BLaER1 treated with 17β-estradiol and CSF1 and Interleukin-3, amounts not matched to agents 10 nM and 100 nM (cell line): ENCODE data around the gene ST6GALNAC3.
"Not testable (repeated sequence)": the region's sequence is repeated elsewhere in the genome, so short reads cannot be mapped to it uniquely, and the experiment has no call there.

Source experiments
- H3K27ac ChIP-seq, 11 experiments: shearing (Covaris generic); formaldehyde crosslinking; 2 replicates each; pipeline ENCODE4 v1.8.1; 2022
- H3K27me3 ChIP-seq, 11 experiments: shearing (Covaris generic); formaldehyde crosslinking; 2 replicates each; pipeline ENCODE4 v1.8.1; 2022
- H3K36me3 ChIP-seq, 11 experiments: shearing (Covaris generic); formaldehyde crosslinking; 2 replicates each; pipeline ENCODE4 v1.8.1; 2022
- H3K4me1 ChIP-seq, 10 experiments: shearing (Covaris generic); formaldehyde crosslinking; 2 replicates each; pipeline ENCODE4 v1.8.1; 2022
- H3K4me2 ChIP-seq, 11 experiments: shearing (Covaris generic); formaldehyde crosslinking; 2 replicates each; pipeline ENCODE4 v1.8.1; 2022
- H3K4me3 ChIP-seq, 10 experiments: shearing (Covaris generic); formaldehyde crosslinking; 2 replicates each; pipeline ENCODE4 v1.8.1; 2022
- H3K9ac ChIP-seq, 11 experiments: shearing (Covaris generic); formaldehyde crosslinking; 2 replicates each; pipeline ENCODE4 v1.8.1; 2022
- H3K9me3 ChIP-seq, 11 experiments: shearing (Covaris generic); formaldehyde crosslinking; replicated peaks in 1 of 11; 2 replicates each; pipeline ENCODE4 v1.8.1; 2022
- H4K20me1 ChIP-seq, 11 experiments: shearing (Covaris generic); formaldehyde crosslinking; 2 replicates each; pipeline ENCODE4 v1.8.1; 2022
- Cebpa-rat ChIP-seq, 11 experiments: shearing (Covaris generic); IDR thresholded peaks; 2 replicates each; pipeline ENCODE4 v1.8.1; 2022

ST6GALNAC3 gene

GRCh38 chr1:76090283-76091203 is 16.0 kb downstream of the ST6GALNAC3 start:
- Histone ChIP-seq H3K27ac (no peak overlapping the region), H3K4me3 (no peak overlapping the region)

GRCh38 chr1:76092812-76093211 is 18.3 kb downstream of the ST6GALNAC3 start:
- Histone ChIP-seq H3K27ac (no peak overlapping the region), H3K36me3 (0 out of 22 replicates have a peak, but pooled peaks cover 0 to 8% (median 0%) of the 10 kb centered on the region in 11 experiments), H3K9ac (no peak overlapping the region), H4K20me1 (peaks cover 0 to 94% (median 25%) of the 10 kb centered on the region in 11 experiments; a peak in 15 of 22 replicates), H3K4me2 (no peak overlapping the region), H3K9me3 (peaks cover 0 to 11% (median 6%) of the 10 kb centered on the region in 11 experiments; a peak in 7 of 22 replicates), H3K27me3 (no peaks in the 10 kb centered on the region), H3K4me3 (no peak overlapping the region), H3K4me1 (peaks cover 0 to 11% (median 0%) of the 10 kb centered on the region in 10 experiments; a peak in 6 of 20 replicates)
- TF ChIP-seq Cebpa-rat (IDR thresholded peaks at IDR 0.05) = no peak

More at GRCh38 chr1:76090283-76091203, 16.0 kb downstream of the ST6GALNAC3 start:
- H3K4me2 ChIP-seq = peak overlapping the region in 2 of 11 experiments; percentile 7 to 19; a peak in 2 of 22 replicates
- no peak overlapping the region for H3K9ac ChIP-seq
- H3K27me3 ChIP-seq = no peaks in the 10 kb centered on the region
- no peak for TF ChIP-seq Cebpa-rat (IDR thresholded peaks at IDR 0.05)
- peaks cover 0 to 24% (median under 1%) of the 10 kb centered on the region in 10 experiments; a peak in 8 of 20 replicates for H3K4me1 ChIP-seq
- H3K9me3 ChIP-seq = 0 out of 22 replicates have a peak, but pooled peaks cover 0 to 3% (median 0%) of the 10 kb centered on the region in 11 experiments
- peaks cover 0 to 88% (median 37%) of the 10 kb centered on the region in 11 experiments; a peak in 17 of 22 replicates for H4K20me1 ChIP-seq
- peaks cover 0 to 6% (median 0%) of the 10 kb centered on the region in 11 experiments; a peak in 1 of 22 replicates for H3K36me3 ChIP-seq

- Histone ChIP-seq H3K9me3 (peaks cover 0 to 12% (median 6%) of the 10 kb centered on the region in 11 experiments; a peak in 7 of 22 replicates), H3K27me3 (no peaks in the 10 kb centered on the region), H3K36me3 (0 out of 22 replicates have a peak, but pooled peaks cover 0 to 6% (median 0%) of the 10 kb centered on the region in 11 experiments), H4K20me1 (peaks cover 0 to 86% (median 25%) of the 10 kb centered on the region in 11 experiments; a peak in 15 of 22 replicates), H3K4me2 (no peak overlapping the region), H3K9ac (no peak overlapping the region), H3K4me3 (no peak overlapping the region), H3K27ac (no peak overlapping the region), H3K4me1 (peaks cover 0 to 11% (median 0%) of the 10 kb centered on the region in 10 experiments; a peak in 6 of 20 replicates)
- TF ChIP-seq Cebpa-rat (IDR thresholded peaks at IDR 0.05) = no peak
Observed at GRCh38 chr1:76093522-76094312, 19.2 kb downstream of the ST6GALNAC3 start.

GRCh38 chr1:76095802-76096201 is 21.3 kb downstream of the ST6GALNAC3 start:
- no peak overlapping the region for H3K4me3 ChIP-seq
- no peak overlapping the region for H3K27ac ChIP-seq
- no peak overlapping the region for H3K4me2 ChIP-seq
- H4K20me1 ChIP-seq = peaks cover 0 to 72% (median 32%) of the 10 kb centered on the region in 11 experiments; a peak in 15 of 22 replicates
- TF ChIP-seq Cebpa-rat (IDR thresholded peaks at IDR 0.05) = no peak
- H3K36me3 ChIP-seq = 0 out of 22 replicates have a peak, but pooled peaks cover 0 to 6% (median 0%) of the 10 kb centered on the region in 11 experiments
- no peaks in the 10 kb centered on the region for H3K27me3 ChIP-seq
- peaks cover 0 to 12% (median 6%) of the 10 kb centered on the region in 11 experiments; a peak in 7 of 22 replicates for H3K9me3 ChIP-seq
- peaks cover 0 to 2% (median 0%) of the 10 kb centered on the region in 10 experiments; a peak in 2 of 20 replicates for H3K4me1 ChIP-seq
- no peak overlapping the region for H3K9ac ChIP-seq

- peaks cover 0 to 69% (median 29%) of the 10 kb centered on the region in 11 experiments; a peak in 15 of 22 replicates for H4K20me1 ChIP-seq
- not testable (repeated sequence) for H3K36me3 ChIP-seq, H3K4me3 ChIP-seq, H3K27me3 ChIP-seq, H3K27ac ChIP-seq, H3K4me1 ChIP-seq, H3K9ac ChIP-seq, H3K4me2 ChIP-seq
- H3K9me3 ChIP-seq = peaks cover 0 to 12% (median 6%) of the 10 kb centered on the region in 11 experiments; a peak in 7 of 22 replicates
Observed at GRCh38 chr1:76097064-76097463, 22.5 kb downstream of the ST6GALNAC3 start.

GRCh38 chr1:76098845-76099244 is 24.3 kb downstream of the ST6GALNAC3 start:
- Histone ChIP-seq H3K27me3 (no peaks in the 10 kb centered on the region), H3K36me3 (0 out of 22 replicates have a peak, but pooled peaks cover 0 to 5% (median 0%) of the 10 kb centered on the region in 11 experiments), H3K9ac (no peak overlapping the region), H3K4me2 (no peak overlapping the region), H4K20me1 (peaks cover 0 to 67% (median 17%) of the 10 kb centered on the region in 11 experiments; a peak in 13 of 22 replicates), H3K4me1 (peaks cover 0 to 13% (median 9%) of the 10 kb centered on the region in 10 experiments; a peak in 12 of 20 replicates), H3K27ac (no peak overlapping the region), H3K4me3 (no peak overlapping the region), H3K9me3 (peaks cover 0 to 12% (median 6%) of the 10 kb centered on the region in 11 experiments; a peak in 7 of 22 replicates)
- no peak for TF ChIP-seq Cebpa-rat (IDR thresholded peaks at IDR 0.05)

- H3K36me3 ChIP-seq = peaks cover 0 to 5% (median 0%) of the 10 kb centered on the region in 11 experiments; a peak in 6 of 22 replicates
- TF ChIP-seq Cebpa-rat (IDR thresholded peaks at IDR 0.05) = no peak
- peaks cover 0 to 12% (median 6%) of the 10 kb centered on the region in 11 experiments; a peak in 7 of 22 replicates for H3K9me3 ChIP-seq
- no peak overlapping the region for H3K27ac ChIP-seq
- H4K20me1 ChIP-seq = peaks cover 0 to 61% (median 0%) of the 10 kb centered on the region in 11 experiments; a peak in 11 of 22 replicates
- H3K27me3 ChIP-seq = no peaks in the 10 kb centered on the region
- H3K9ac ChIP-seq = no peak overlapping the region
- H3K4me1 ChIP-seq = peaks cover 0 to 30% (median 25%) of the 10 kb centered on the region in 10 experiments; a peak in 16 of 20 replicates
- no peak overlapping the region for H3K4me3 ChIP-seq
- 0 out of 22 replicates have a peak overlapping the region, but pooled peaks of 1 of the 11 experiments have one; percentile 17 for H3K4me2 ChIP-seq
Observed at GRCh38 chr1:76101548-76101947, 27.0 kb downstream of the ST6GALNAC3 start.

GRCh38 chr1:76102046-76102445 is 27.5 kb downstream of the ST6GALNAC3 start:
- Histone ChIP-seq H3K36me3 (peaks cover 0 to 10% (median 0%) of the 10 kb centered on the region in 11 experiments; a peak in 6 of 22 replicates), H3K4me2 (no peak overlapping the region), H3K4me3 (no peak overlapping the region), H3K4me1 (peaks cover 0 to 30% (median 25%) of the 10 kb centered on the region in 10 experiments; a peak in 16 of 20 replicates), H3K9me3 (peaks cover 0 to 9% (median 4%) of the 10 kb centered on the region in 11 experiments; a peak in 7 of 22 replicates), H3K27ac (no peak overlapping the region), H3K9ac (no peak overlapping the region), H4K20me1 (peaks cover 0 to 60% (median 0%) of the 10 kb centered on the region in 11 experiments; a peak in 11 of 22 replicates), H3K27me3 (no peaks in the 10 kb centered on the region)
- TF ChIP-seq Cebpa-rat (IDR thresholded peaks at IDR 0.05) = no peak
